ENCODE measurements around the gene MTMR10. TPM values are rescaled to one million over a fixed set of nuclear protein-coding genes. Genes with fewer than 3 reads are reported as not detected.

The MTMR10 gene, protein sequence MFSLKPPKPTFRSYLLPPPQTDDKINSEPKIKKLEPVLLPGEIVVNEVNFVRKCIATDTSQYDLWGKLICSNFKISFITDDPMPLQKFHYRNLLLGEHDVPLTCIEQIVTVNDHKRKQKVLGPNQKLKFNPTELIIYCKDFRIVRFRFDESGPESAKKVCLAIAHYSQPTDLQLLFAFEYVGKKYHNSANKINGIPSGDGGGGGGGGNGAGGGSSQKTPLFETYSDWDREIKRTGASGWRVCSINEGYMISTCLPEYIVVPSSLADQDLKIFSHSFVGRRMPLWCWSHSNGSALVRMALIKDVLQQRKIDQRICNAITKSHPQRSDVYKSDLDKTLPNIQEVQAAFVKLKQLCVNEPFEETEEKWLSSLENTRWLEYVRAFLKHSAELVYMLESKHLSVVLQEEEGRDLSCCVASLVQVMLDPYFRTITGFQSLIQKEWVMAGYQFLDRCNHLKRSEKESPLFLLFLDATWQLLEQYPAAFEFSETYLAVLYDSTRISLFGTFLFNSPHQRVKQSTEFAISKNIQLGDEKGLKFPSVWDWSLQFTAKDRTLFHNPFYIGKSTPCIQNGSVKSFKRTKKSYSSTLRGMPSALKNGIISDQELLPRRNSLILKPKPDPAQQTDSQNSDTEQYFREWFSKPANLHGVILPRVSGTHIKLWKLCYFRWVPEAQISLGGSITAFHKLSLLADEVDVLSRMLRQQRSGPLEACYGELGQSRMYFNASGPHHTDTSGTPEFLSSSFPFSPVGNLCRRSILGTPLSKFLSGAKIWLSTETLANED
- total RNA-seq (10 to 100 TPM; 29.2 to 40.7 (median 33.1) TPM), total RNA-seq (24.3 to 84.9 (median 55.4) reads per million in 29 experiments)
- 35.5 TPM for total RNA-seq (2013)

DNA sequence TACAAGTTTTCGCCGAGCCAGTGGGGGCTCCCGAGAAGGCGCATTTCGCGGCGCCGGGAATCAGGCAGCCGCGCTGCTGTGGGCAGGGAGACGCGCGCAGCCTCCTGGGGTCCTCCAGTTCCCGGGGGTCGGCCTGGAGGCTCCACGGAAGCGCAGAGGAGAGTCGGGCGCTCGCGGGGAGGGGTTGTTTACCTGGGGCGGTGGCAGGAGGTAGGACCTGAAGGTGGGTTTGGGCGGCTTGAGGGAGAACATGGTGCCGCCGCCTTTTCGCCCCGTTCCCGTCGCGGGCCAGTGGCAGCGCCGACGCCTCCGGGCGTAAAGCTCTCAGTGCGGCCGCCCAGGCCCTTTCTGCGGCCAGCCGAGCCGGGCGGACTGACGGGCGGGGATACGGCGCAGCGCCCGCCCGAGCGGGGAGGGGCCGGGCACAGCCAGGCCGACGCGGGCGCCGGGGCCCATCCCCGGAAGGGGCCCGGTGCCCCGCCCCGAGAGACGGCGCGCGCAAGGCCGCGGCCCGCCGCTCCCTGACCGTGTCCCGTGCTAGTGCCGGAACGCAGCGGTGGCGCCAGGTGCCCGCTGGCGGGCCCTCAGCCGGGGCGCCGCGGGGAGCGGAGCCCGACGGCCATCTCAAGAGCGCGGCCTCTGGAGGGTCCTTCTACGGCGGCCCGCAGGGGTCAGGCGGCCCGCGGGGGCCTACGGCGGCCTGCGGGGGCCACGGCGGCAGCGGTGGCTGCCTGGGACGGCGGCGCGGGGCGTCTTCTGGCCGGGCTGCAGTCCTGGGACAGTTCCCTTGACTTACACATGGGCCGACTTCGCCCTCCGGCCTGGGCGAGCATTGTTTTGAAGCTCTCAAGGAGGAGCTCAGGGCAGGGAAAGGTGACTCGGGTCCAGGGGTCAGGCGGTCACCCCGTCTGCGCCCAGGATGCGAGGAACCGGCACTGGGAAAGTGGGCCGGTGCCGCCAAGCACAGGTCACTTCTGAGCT is at the start of gene MTMR10:
TSS of gene MTMR10 (minus strand) at position 374 of the 981 bp plus-strand sequence. CDS start at position 252, 122 bp downstream.
- Mint-ChIP-seq H3K9me3 (no peaks in the 10 kb centered on the region), H3K4me3 (peak within 1 kb of the TSS; percentile 94 to 98 (median 94))
- peak; percentile 36 to 81 (median 62) for DNase-seq

DNA sequence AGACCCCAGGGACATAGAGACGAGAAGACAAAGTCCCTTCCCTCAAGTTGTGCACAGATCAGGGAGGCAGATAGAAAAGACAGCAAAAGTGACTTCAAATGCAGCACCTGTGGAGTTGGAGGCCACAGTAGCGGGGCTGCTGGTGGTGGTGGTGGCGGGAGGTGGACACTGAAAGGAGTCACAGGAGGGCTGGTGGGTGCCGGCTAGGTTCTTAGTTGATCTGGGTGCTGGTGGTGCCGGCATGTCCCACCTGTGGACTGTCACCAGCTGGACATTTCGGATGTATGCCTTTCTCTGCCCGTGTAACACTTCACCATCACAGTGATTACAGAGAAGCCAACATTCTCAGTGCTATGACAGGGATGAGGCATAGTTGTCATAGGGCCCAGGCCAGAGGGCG is 49.2 kb upstream of the MTMR10 start:
- WGBS (ENCODE audit: insufficient coverage) = 80% methylated on average over 4 of the region's 8 CpGs
- H3K27ac Mint-ChIP-seq = no peak overlapping the region

More for the DNA sequence above, at the start of gene MTMR10:
- peak within 1 kb of the TSS; percentile 87 to 88 for H3K27ac Mint-ChIP-seq
- POLR2A ChIA-PET = interaction anchor here in 1 of 2 donors (0.7 kb wide), 1 partner anchor 22 kb away, joined by 7 read pairs; no protein-coding TSS in a partner anchor
- no peaks in the 10 kb centered on the region for H3K27me3 Mint-ChIP-seq
- H3K27ac ChIP-seq (ENCODE audit: low read length) = peak within 1 kb of the TSS; percentile 66
- no peaks in the 10 kb centered on the region for H3K27me3 ChIP-seq (replicated peaks in 1 of 2; ENCODE audit: control insufficient read depth in 2 of 2, extremely low read depth in 1 of 2, insufficient read depth in 2 of 2, low read length in 1 of 2)
- WGBS (ENCODE audit: insufficient coverage) = under 1% methylated on average over 114 of the region's 114 CpGs
- ATAC-seq (replicated peaks in 1 of 4) = peak; percentile 94 to 98 (median 96)
- H3K36me3 Mint-ChIP-seq = peaks cover 9% of the 10 kb centered on the region
- H3K9me3 ChIP-seq = no peaks in the 10 kb centered on the region
- peaks cover 16 to 24% of the 10 kb centered on the region in 2 experiments for H3K4me1 ChIP-seq (ENCODE audit: control insufficient read depth in 1 of 2, extremely low read depth in 1 of 2, insufficient read depth in 2 of 2, low read length in 2 of 2)
- peaks cover 26 to 37% (median 31%) of the 10 kb centered on the region in 3 donors for H3K4me1 Mint-ChIP-seq
- H3K4me3 ChIP-seq (ENCODE audit: control insufficient read depth in 1 of 2, extremely low read depth in 1 of 2, low read length in 1 of 2) = peak within 1 kb of the TSS; percentile 89 to 91
- peaks cover 4 to 6% of the 10 kb centered on the region in 2 donors for H3K36me3 ChIP-seq (ENCODE audit: control insufficient read depth in 2 of 2, extremely low read depth in 1 of 2, insufficient read depth in 1 of 2, low read length in 1 of 2)
- CTCF ChIA-PET = interaction anchor here in 1 of 2 donors (0.7 kb wide), 1 partner anchor 370 kb away, joined by 4 read pairs; no protein-coding TSS in a partner anchor

DNA sequence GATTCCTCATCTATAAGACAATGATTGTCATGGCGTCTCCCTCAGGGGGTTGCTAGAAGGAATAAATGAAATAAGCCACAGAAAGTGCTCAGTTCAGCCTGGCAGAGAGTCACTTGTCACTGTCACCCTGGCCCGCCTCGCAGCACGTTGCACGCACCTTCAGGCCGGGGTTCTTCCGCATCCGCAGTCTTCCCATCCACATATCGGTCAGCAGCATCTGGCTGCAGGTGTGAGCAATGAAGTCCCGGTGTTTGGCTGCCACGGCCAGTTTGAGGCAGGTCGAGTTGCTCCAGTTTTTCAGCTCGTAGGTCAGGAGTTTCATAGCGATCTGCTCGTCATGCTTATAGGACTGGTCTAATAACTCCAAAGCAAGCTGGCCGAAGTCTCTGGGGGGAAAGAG is 48.5 kb upstream of the MTMR10 start:
- H3K9me3 ChIP-seq = no peaks in the 10 kb centered on the region
- CTCF ChIA-PET = no interaction called here
- peaks cover 0 to 9% of the 10 kb centered on the region in 2 experiments for H3K27me3 ChIP-seq (replicated peaks in 1 of 2; ENCODE audit: control insufficient read depth in 2 of 2, extremely low read depth in 1 of 2, insufficient read depth in 2 of 2, low read length in 1 of 2)
- POLR2A ChIA-PET = interaction anchor here in 1 of 2 donors (0.5 kb wide), 1 partner anchor 26 kb away, joined by 3 read pairs; no protein-coding TSS in a partner anchor
- no peak overlapping the region for H3K27ac ChIP-seq (ENCODE audit: low read length)
- Mint-ChIP-seq H3K36me3 (no peaks in the 10 kb centered on the region), H3K4me1 (no peaks in the 10 kb centered on the region), H3K27me3 (peaks cover 8 to 15% of the 10 kb centered on the region in 2 donors), H3K27ac (no peak overlapping the region), H3K9me3 (no peaks in the 10 kb centered on the region), H3K4me3 (no peak overlapping the region)
- H3K36me3 ChIP-seq (ENCODE audit: control insufficient read depth in 2 of 2, extremely low read depth in 1 of 2, insufficient read depth in 1 of 2, low read length in 1 of 2) = no peaks in the 10 kb centered on the region
- no peak for DNase-seq
- no peaks in the 10 kb centered on the region for H3K4me1 ChIP-seq (ENCODE audit: control insufficient read depth in 1 of 2, extremely low read depth in 1 of 2, insufficient read depth in 2 of 2, low read length in 2 of 2)
- no peak for ATAC-seq (replicated peaks in 1 of 4)
- H3K4me3 ChIP-seq (ENCODE audit: control insufficient read depth in 1 of 2, extremely low read depth in 1 of 2, low read length in 1 of 2) = no peak overlapping the region
- 89% methylated on average over 15 of the region's 16 CpGs for WGBS (ENCODE audit: insufficient coverage)

More for the DNA sequence above, 49.2 kb upstream of the MTMR10 start:
- no peaks in the 10 kb centered on the region for H3K36me3 ChIP-seq (ENCODE audit: control insufficient read depth in 2 of 2, extremely low read depth in 1 of 2, insufficient read depth in 1 of 2, low read length in 1 of 2)
- H3K27ac ChIP-seq (ENCODE audit: low read length) = no peak overlapping the region
- ATAC-seq (replicated peaks in 1 of 4) = no peak
- H3K4me1 Mint-ChIP-seq = no peaks in the 10 kb centered on the region
- peaks cover 8 to 15% of the 10 kb centered on the region in 2 donors for H3K27me3 Mint-ChIP-seq
- H3K27me3 ChIP-seq (replicated peaks in 1 of 2; ENCODE audit: control insufficient read depth in 2 of 2, extremely low read depth in 1 of 2, insufficient read depth in 2 of 2, low read length in 1 of 2) = peaks cover 0 to 9% of the 10 kb centered on the region in 2 experiments
- H3K9me3 ChIP-seq = no peaks in the 10 kb centered on the region
- H3K4me3 Mint-ChIP-seq = no peak overlapping the region
- no peaks in the 10 kb centered on the region for H3K4me1 ChIP-seq (ENCODE audit: control insufficient read depth in 1 of 2, extremely low read depth in 1 of 2, insufficient read depth in 2 of 2, low read length in 2 of 2)
- H3K9me3 Mint-ChIP-seq = no peaks in the 10 kb centered on the region
- no peaks in the 10 kb centered on the region for H3K36me3 Mint-ChIP-seq
- H3K4me3 ChIP-seq (ENCODE audit: control insufficient read depth in 1 of 2, extremely low read depth in 1 of 2, low read length in 1 of 2) = no peak overlapping the region
- DNase-seq = no peak
- CTCF ChIA-PET = no interaction called here
- POLR2A ChIA-PET = no interaction called here

DNA sequence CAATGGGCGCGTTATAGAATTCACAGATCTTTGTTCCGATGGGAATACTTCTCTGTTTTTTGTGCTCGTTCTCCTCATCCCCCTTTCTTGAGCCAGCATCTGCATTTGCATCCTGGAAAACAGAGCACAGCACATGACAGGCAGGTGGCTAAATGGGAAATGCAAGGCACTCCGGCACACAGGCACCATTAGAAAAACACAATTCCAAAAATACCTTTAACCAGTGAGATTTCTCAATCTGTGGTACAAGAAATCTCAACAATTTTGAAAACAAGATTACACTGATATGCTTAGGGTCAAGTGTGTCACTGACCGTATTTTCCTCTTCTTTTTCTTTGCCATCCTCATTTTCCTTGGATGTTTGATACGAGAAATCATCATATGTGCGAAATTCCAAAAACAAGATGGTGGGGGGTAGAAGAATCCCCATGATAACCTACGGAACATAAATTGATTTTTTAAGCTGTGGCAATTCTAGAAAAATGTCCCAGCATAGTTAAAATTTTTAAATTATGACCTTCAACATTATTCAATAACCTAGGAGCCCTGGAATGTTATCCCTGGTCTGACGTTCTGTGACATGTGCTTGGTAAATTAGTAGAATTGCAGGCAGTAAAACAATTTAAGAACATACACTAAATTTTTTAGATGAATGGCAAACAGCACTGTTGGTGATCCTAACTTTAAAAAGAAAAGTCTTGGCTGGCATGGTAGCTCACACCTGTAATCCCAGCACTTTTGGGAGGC is 46.5 kb upstream of the MTMR10 start:
- 93% methylated on average over 5 of the region's 10 CpGs for WGBS (ENCODE audit: insufficient coverage)

DNA sequence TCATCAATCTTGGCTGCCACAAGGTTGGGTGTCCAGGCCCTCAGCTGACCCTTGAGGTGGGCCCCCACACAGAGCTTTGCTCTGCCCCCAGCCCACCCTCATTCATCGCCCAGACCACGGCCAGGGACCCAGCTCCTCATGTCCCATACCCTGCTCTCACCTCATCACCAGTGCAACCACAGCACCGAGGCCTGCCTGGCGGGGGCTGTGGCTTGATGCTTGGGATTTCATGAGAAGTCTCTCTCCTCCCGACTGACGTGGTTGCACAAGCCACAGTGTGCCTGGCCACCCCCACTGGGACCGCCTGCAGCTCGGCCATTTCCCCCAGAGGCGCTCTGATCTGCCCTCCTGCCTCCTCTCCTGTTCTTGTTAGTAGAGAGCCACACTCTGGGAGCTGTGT is 45.4 kb upstream of the MTMR10 start:
- H3K4me3 Mint-ChIP-seq = no peak overlapping the region
- no peaks in the 10 kb centered on the region for H3K4me1 ChIP-seq (ENCODE audit: control insufficient read depth in 1 of 2, extremely low read depth in 1 of 2, insufficient read depth in 2 of 2, low read length in 2 of 2)
- ChIA-PET POLR2A (no interaction called here), CTCF (interaction anchor here in 1 of 2 donors (0.6 kb wide), 1 partner anchor 97 kb away, joined by 7 read pairs; no protein-coding TSS in a partner anchor)
- DNase-seq (no peak), ATAC-seq (replicated peaks in 1 of 4) (no peak)
- no peaks in the 10 kb centered on the region for H3K36me3 Mint-ChIP-seq
- H3K27me3 ChIP-seq (replicated peaks in 1 of 2; ENCODE audit: control insufficient read depth in 2 of 2, extremely low read depth in 1 of 2, insufficient read depth in 2 of 2, low read length in 1 of 2) = peaks cover 0 to 9% of the 10 kb centered on the region in 2 experiments
- no peaks in the 10 kb centered on the region for H3K9me3 Mint-ChIP-seq
- H3K36me3 ChIP-seq (ENCODE audit: control insufficient read depth in 2 of 2, extremely low read depth in 1 of 2, insufficient read depth in 1 of 2, low read length in 1 of 2) = no peaks in the 10 kb centered on the region
- peaks cover 0 to 9% of the 10 kb centered on the region in 2 donors for H3K27me3 Mint-ChIP-seq
- no peaks in the 10 kb centered on the region for H3K9me3 ChIP-seq
- H3K27ac ChIP-seq (ENCODE audit: low read length) = no peak overlapping the region
- no peak overlapping the region for H3K4me3 ChIP-seq (ENCODE audit: control insufficient read depth in 1 of 2, extremely low read depth in 1 of 2, low read length in 1 of 2)
- 87% methylated on average over 9 of the region's 9 CpGs for WGBS (ENCODE audit: insufficient coverage)
- H3K4me1 Mint-ChIP-seq = no peaks in the 10 kb centered on the region
- H3K27ac Mint-ChIP-seq = peak overlapping the region in 1 of 2 donors; percentile 27

More for the DNA sequence above, 46.5 kb upstream of the MTMR10 start:
- Mint-ChIP-seq H3K4me1 (no peaks in the 10 kb centered on the region), H3K27me3 (peaks cover 0 to 13% of the 10 kb centered on the region in 2 donors), H3K27ac (no peak overlapping the region), H3K9me3 (no peaks in the 10 kb centered on the region), H3K4me3 (no peak overlapping the region), H3K36me3 (no peaks in the 10 kb centered on the region)
- ATAC-seq (replicated peaks in 1 of 4) (no peak), DNase-seq (no peak)
- Histone ChIP-seq H3K27me3 (replicated peaks in 1 of 2; ENCODE audit: control insufficient read depth in 2 of 2, extremely low read depth in 1 of 2, insufficient read depth in 2 of 2, low read length in 1 of 2) (peaks cover 0 to 11% of the 10 kb centered on the region in 2 experiments), H3K36me3 (ENCODE audit: control insufficient read depth in 2 of 2, extremely low read depth in 1 of 2, insufficient read depth in 1 of 2, low read length in 1 of 2) (no peaks in the 10 kb centered on the region), H3K4me1 (ENCODE audit: control insufficient read depth in 1 of 2, extremely low read depth in 1 of 2, insufficient read depth in 2 of 2, low read length in 2 of 2) (no peaks in the 10 kb centered on the region), H3K9me3 (no peaks in the 10 kb centered on the region), H3K27ac (ENCODE audit: low read length) (no peak overlapping the region), H3K4me3 (ENCODE audit: control insufficient read depth in 1 of 2, extremely low read depth in 1 of 2, low read length in 1 of 2) (no peak overlapping the region)
- CTCF ChIA-PET = interaction anchor here in 1 of 2 donors (0.6 kb wide), 1 partner anchor 16 kb away, joined by 7 read pairs; no protein-coding TSS in a partner anchor
- POLR2A ChIA-PET = no interaction called here

Data from T-cell (primary cell).